NK-92 treated with Interleukin-12 subunit alpha and Interleukin-12 subunit beta, amount 100 ng/mL, for 24 hours (cell line): ENCODE data around the gene ISM1.

Source experiments
- DNase-seq: peaks from one replicate; lab custom pipeline; 2025; lab: John Stamatoyannopoulos, UW

Gene ISM1

DNA sequence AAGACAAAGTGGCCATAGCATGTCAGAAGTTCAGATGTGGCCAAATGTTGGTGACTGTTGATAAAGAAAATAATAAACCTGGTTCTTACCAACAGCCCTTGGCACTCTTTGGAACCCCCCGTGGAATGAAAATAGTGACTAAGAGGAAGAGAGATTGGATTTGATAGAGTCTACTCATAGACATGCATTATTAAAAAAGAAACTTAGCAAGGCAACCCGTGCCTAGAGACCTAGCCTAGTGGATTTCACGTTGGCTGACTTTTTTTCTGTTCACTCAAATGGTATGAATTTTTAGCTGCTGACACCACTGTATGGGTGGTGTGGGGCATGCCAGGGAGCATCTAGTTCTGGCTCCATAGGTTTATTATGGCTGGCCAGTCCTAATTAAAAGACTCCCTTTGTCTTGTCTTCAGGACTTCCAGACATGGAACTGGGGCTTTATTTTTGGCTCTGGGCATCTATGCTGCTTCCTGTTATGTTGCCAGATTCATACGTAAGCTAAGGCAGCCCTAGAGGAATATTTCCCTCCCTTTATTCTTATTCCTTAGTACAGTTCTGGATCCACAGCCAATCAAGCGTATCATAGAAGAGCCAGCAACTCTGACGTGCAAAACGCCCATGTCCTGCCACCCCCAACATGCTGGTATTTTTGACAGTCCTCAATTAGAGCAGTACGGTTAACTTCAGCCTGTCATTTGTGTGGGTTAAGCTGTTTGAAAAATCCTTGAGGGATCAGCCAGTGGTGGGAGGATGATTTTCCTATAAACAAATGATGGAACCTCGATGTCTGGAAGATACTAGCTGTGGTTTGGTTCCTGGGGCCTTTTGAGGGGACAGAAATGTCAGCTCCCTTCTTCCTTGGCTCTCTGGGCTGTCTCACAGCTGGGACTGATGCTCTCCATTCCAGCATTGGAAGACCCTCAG, 127.5 kb downstream of the ISM1 start:
- no peak for DNase-seq

GRCh38 chr20:13349235-13349604, 128.1 kb downstream of the ISM1 start:
- DNase-seq = no peak
